NCI-H1417 (cell line): ENCODE measurements around the gene EREG.
"Not testable (repeated sequence)": the region's sequence is repeated elsewhere in the genome, so short reads cannot be mapped to it uniquely, and the experiment has no call there.

ENCODE experiments used
- DNase-seq, 3 experiments: peaks; one replicate each; lab custom pipeline; 2025; lab: John Stamatoyannopoulos, UW

The EREG gene

GRCh38 chr4:74390677-74391076, 25.7 kb downstream of the EREG start:
- no peak for DNase-seq

GRCh38 chr4:74391346-74391745, 26.4 kb downstream of the EREG start:
- no peak for DNase-seq

DNA sequence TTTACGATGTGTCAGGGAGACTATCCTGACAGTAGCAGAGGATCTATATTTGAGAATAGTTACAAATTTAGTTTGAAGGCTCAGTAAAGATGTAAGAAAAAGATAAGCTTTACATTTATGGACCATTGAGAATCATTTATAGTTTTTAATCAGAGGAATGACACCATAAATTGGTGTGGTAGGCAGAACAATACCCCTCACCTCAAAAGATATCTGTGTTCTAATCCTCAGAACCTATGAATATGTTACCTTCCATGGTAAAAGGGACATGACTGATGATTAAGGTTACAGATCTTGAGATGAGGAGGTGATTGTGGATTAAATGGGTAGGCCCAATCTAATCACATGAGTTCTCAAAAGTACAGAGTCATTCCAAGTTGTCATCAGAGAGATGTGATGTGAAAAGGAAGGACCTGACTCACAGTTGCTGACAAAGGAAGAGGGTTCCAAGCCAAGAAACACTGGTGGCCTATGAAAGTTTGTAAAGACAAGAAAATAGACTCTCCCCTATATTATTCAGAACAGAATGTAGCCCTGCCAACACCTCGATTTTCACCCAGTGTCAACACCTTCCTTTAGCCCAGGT, 27.0 kb downstream of the EREG start:
- no peak for DNase-seq

DNA sequence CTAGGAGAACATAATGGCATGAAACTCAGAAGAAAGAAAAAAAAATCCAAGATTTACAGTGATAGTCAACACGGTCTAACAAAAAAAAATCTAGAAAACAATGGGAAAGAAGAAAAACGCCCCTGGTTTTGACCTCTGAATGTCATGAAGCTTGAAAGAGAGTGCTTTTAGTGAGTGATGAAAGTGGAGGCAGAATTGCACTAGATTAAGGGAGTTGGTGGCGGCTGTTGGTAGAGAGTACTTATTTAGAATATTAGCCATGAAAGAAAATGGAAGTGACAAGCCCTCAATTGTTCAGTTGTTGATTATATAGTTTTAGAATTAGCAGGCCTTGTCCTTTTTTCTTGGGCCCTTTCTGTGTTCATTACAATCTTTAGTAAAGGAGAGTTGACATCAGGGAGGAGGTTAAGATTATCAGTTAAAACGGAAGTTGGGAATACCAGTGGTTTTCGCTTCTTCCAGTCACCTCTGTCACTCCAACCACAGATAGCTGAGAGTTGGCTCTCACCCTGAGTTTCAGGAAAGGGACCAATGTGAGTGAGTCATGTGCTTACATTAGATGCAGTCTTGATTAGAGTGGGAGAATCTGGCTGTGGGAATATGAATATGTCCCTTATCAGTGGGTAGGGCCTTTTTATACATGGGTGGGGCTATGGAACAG, 29.7 kb downstream of the EREG start:
- DNase-seq, result no peak

DNA sequence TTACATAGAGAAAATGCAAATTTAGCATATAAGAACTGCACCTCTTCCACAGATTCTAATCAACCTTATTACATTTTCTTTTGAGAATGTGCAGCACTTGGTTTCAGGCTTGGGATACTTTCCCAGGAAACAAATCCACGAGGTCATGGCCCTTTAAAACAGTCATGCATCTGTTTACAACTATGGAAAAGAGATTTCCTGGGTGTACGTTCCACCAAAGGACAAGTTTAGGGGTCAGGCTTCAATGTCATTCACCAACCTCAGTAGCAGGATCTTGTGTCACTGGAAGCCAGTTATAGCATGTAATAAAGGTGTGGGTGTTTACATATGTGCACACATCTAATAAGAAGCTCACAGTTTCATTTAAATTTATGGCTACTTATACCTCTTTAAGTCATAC, 30.7 kb downstream of the EREG start:
- DNase-seq, result no peak

- no peak for DNase-seq
These were observed 32.9 kb downstream of the EREG start for GRCh38 chr4:74397748-74398426.

- not testable (repeated sequence) for DNase-seq
These were observed 34.1 kb downstream of the EREG start for GRCh38 chr4:74398894-74399589.

DNA sequence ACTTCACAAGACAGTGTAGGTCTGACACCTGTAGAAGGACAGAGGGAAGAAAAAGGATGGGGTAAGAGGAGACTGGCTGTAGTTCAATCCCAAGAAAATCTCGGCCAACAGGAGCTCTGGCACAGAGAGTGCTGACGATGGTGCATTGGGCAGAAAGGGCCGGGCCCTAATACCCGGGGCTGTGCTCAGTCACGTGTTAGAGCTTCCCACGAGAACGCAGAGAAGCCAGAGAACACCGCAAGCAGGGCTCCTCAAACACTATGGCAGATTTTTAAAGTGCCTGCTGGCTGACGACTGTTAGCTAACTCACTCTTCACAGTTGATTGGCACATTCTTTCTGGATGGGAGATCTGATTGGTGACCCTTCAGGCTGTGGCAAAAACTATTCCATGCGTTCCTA, 35.5 kb downstream of the EREG start:
- DNase-seq, result no peak

GRCh38 chr4:74402692-74403456, 37.9 kb downstream of the EREG start:
- DNase-seq, result no peak

- DNase-seq, result no peak
These were observed 42.9 kb downstream of the EREG start for GRCh38 chr4:74407891-74408290.

DNA sequence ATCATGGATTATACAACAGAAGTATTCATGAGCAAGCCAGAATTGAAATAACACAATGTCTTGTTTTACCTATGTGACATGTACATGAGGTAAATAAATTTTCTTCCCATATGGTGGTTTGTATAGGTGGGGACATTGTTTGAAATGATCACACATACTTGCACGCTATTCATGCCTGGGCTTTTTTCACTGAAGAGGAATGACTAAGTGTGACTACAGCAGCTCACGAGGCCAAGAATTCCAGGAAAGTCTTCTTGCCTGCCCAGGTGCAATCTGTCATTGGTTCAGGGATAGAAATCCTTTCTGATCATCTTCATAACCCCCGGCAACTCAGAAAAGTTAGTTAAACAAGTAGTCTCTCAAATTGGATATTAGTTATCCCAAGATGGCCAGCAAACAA, 43.7 kb downstream of the EREG start:
- no peak for DNase-seq

- DNase-seq, result no peak
These were observed 45.3 kb downstream of the EREG start for GRCh38 chr4:74410272-74410671.

- DNase-seq, result no peak
These were observed 47.3 kb downstream of the EREG start for GRCh38 chr4:74412225-74412624.

GRCh38 chr4:74413265-74413664, 48.3 kb downstream of the EREG start:
- DNase-seq, result no peak

DNA sequence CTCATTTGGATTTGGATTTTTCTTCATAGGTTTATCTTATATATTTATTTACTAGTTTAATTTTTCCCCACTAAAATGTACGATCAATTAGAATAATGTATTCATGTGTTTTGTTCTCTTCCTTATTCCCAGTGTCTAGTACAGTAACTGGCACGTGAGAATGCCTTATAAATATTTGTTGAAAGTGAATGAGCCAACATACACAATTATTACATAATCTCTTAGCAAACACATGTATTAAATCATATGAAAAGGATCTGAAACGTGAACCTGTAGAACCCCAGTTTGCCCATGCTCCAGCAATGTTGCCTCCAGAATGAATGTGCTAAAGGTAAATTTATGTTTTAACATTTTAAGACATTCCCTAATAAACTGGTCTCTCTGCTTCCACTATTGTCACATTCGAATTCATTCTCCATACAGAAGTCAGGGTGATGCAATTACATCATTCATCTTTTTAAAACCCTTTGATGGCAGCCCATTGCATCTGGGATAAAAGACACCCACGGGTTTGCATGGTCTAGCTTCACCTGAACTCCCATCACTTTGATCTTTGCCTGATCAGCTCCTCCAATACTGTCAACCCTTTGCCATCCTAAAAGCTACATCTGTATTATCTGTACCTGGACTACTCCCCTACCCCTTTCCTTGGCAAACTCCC, 49.3 kb downstream of the EREG start:
- DNase-seq, result no peak

DNA sequence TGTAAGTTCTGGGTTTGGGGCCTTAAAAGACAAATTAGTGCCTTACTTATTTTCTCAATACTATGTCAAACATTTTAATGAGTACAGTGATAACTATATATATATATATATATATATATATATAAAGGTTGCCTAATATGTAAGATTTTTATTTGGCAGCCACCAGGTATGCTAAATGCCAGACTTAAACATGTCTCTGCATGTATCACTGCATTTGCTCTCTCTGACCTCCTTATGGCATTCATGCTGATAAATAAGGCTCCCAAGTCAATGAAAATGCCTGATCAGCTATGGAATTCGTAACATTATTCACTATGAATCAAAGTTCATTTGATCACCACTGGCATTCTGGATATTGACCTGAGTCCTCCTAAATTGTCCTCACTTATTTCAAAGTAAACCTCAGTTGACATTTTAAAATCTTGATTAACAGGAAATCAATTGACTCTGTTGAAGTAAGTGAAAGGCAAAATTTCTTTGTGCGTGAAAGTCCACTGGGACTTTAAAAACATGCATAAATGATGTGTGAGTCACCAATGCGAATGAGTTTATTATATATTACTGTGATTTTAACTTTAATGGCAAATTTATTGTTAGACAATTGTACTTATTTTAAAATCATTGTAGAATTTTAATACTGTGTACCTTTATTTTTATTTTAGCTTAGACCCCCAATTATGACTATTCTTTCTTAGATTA, 50.8 kb downstream of the EREG start:
- no peak for DNase-seq

- DNase-seq, result no peak
These were observed 53.2 kb downstream of the EREG start for GRCh38 chr4:74418063-74418670.

- DNase-seq, result no peak
These were observed 55.9 kb downstream of the EREG start for GRCh38 chr4:74420863-74421262.

- no peak for DNase-seq
These were observed 58.2 kb downstream of the EREG start for GRCh38 chr4:74423104-74423503.

GRCh38 chr4:74424111-74424510, 59.2 kb downstream of the EREG start:
- no peak for DNase-seq

DNA sequence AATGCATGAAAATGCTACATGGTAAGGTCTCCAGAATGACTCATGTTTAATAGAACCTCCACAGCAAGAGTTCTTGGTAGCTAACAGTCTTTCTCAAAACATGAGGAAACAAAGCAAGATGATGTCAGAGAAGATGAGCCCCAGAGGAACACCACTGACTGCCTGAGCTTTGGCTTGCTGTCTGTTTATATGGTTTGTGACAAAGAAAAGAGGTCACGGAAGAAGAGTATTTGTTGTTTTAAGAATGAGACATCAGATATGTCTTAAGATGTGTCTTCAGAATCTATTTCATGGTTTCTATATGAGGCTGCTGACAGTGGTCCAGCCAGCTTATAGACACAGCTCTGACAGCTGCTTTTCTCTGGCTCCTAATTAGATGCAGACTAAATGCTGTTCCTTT, 61.2 kb downstream of the EREG start:
- no peak for DNase-seq
